HepG2 (cell line): Measurements from ENCODE around the gene SLC2A4. TPM values are rescaled to one million over a fixed set of nuclear protein-coding genes. Genes with fewer than 3 reads are reported as not detected.

Experiments
- AKAP8 ChIP-seq: sonication (generic); formaldehyde crosslinking; IDR thresholded peaks from 2 replicates; pipeline ENCODE4 v1.5.1; 2020; ENCODE audit warnings: mild to moderate bottlenecking, missing genetic modification reagents
- FOXK2 ChIP-seq: fragments of 450-650 bp; IDR thresholded peaks from 2 replicates; pipeline ENCODE4 v1.6.1; 2016
- JUN ChIP-seq: sonication (generic); formaldehyde crosslinking; IDR thresholded peaks from 2 replicates; pipeline ENCODE4 v1.4.0; 2020; ENCODE audit warnings: mild to moderate bottlenecking, missing genetic modification reagents
- JUNB ChIP-seq: sonication (generic); formaldehyde crosslinking; IDR thresholded peaks from 2 replicates; pipeline ENCODE4 v1.8.0; 2022; ENCODE audit warnings: missing genetic modification reagents, mild to moderate bottlenecking, borderline replicate concordance
- MAF1 ChIP-seq: sonication (generic); formaldehyde crosslinking; IDR thresholded peaks from 2 replicates; pipeline ENCODE4 v1.5.0; 2020; ENCODE audit warnings: missing genetic modification reagents, borderline replicate concordance
- POLR2A ChIP-seq, 2 experiments: IDR thresholded peaks; 2 replicates each; pipeline ENCODE4 v1.6.1; 2011; ENCODE audit warnings: low read depth in 2 of 2, low read length in 2 of 2, mild to moderate bottlenecking in 1 of 2, moderate library complexity in 1 of 2; ENCODE audit not compliant: insufficient read depth in 1 of 2
- REXO4 ChIP-seq: sonication (generic); formaldehyde crosslinking; IDR thresholded peaks from 2 replicates; pipeline ENCODE4 v1.8.0; 2022; ENCODE audit warnings: missing genetic modification reagents, mild to moderate bottlenecking, borderline replicate concordance
- SNRNP70 ChIP-seq: fragments of 200-400 bp; formaldehyde crosslinking; IDR thresholded peaks from 2 replicates; pipeline ENCODE4 v1.6.1; 2017; ENCODE audit warnings: mild to moderate bottlenecking, low read depth, low read length, moderate library complexity
- TAF15 ChIP-seq: fragments of 200-400 bp; formaldehyde crosslinking; IDR thresholded peaks from one replicate; pipeline ENCODE4 v1.6.1; 2018; ENCODE audit warnings: mild to moderate bottlenecking, low read depth, low read length; ENCODE audit not compliant: poor library complexity, severe bottlenecking
- TBP ChIP-seq: sonication (generic); formaldehyde crosslinking; IDR thresholded peaks from 2 replicates; pipeline ENCODE4 v1.5.0; 2020; ENCODE audit warnings: missing genetic modification reagents
- THRA ChIP-seq: sonication (generic); formaldehyde crosslinking; IDR thresholded peaks from 2 replicates; pipeline ENCODE4 v1.4.0; 2020; ENCODE audit warnings: missing genetic modification reagents, borderline replicate concordance
- TRIM24 ChIP-seq: sonication (generic); formaldehyde crosslinking; IDR thresholded peaks from 2 replicates; pipeline ENCODE4 v1.8.0; 2022; ENCODE audit warnings: mild to moderate bottlenecking, missing genetic modification reagents
- ZBTB10 ChIP-seq: sonication (generic); formaldehyde crosslinking; IDR thresholded peaks from 2 replicates; pipeline ENCODE4 v1.4.0; 2020; ENCODE audit warnings: missing genetic modification reagents, borderline replicate concordance
- ZBTB20 ChIP-seq: sonication (generic); formaldehyde crosslinking; IDR thresholded peaks from 2 replicates; pipeline ENCODE4 v1.8.1; 2023; ENCODE audit warnings: missing genetic modification reagents, low read depth, mild to moderate bottlenecking, borderline replicate concordance
- ZFYVE20 ChIP-seq: sonication (generic); formaldehyde crosslinking; IDR thresholded peaks from 2 replicates; pipeline ENCODE4 v1.8.0; 2023; ENCODE audit warnings: low read depth, mild to moderate bottlenecking, moderate library complexity, missing genetic modification reagents, borderline replicate concordance
- ZNF333 ChIP-seq: sonication (generic); formaldehyde crosslinking; IDR thresholded peaks from 2 replicates; pipeline ENCODE4 v1.4.0; 2020; ENCODE audit warnings: mild to moderate bottlenecking, missing genetic modification reagents, borderline replicate concordance
- ZNF431 ChIP-seq: sonication (generic); formaldehyde crosslinking; IDR thresholded peaks from 2 replicates; pipeline ENCODE4 v1.9.0; 2022; ENCODE audit warnings: missing genetic modification reagents, low read depth, mild to moderate bottlenecking, borderline replicate concordance
- ZNF460 ChIP-seq: sonication (generic); formaldehyde crosslinking; IDR thresholded peaks from 2 replicates; pipeline ENCODE4 v1.5.1; 2020; ENCODE audit warnings: missing genetic modification reagents, mild to moderate bottlenecking, borderline replicate concordance
- ZNF510 ChIP-seq: sonication (generic); formaldehyde crosslinking; IDR thresholded peaks from 2 replicates; pipeline ENCODE4 v1.4.0; 2020; ENCODE audit warnings: low read depth, mild to moderate bottlenecking, missing genetic modification reagents
- ZNF530 ChIP-seq: sonication (generic); formaldehyde crosslinking; IDR thresholded peaks from 2 replicates; pipeline ENCODE4 v1.5.0; 2020; ENCODE audit warnings: low read depth, mild to moderate bottlenecking, missing genetic modification reagents
- ZNF614 ChIP-seq: IDR thresholded peaks from 2 replicates; pipeline ENCODE4 v1.6.1; 2018; ENCODE audit warnings: missing biosample characterization, missing genetic modification reagents, inconsistent platforms, borderline replicate concordance
- ZNF773 ChIP-seq: sonication (generic); formaldehyde crosslinking; IDR thresholded peaks from 2 replicates; pipeline ENCODE4 v1.4.0; 2020; ENCODE audit warnings: missing genetic modification reagents, borderline replicate concordance
- ZNF775 ChIP-seq: sonication (generic); formaldehyde crosslinking; IDR thresholded peaks from 2 replicates; pipeline ENCODE4 v1.4.0; 2020; ENCODE audit warnings: missing genetic modification reagents, mild to moderate bottlenecking, moderate library complexity, borderline replicate concordance
- polyA plus RNA-seq, 8 experiments: library from polyadenylated mRNA; depleted of rRNA in 3 of 8; stranded (reverse) in 7 of 8; unstranded in 1 of 8; fragments of >200 nt; fragmentation: Illumina TruSeq in 4 of 8; extraction: Trizol in 4 of 8; gene quantifications; 2 replicates each; pipeline versions ENCODE4 v1.2.1 to v1.2.3, GENCODE V29; 2011 to 2016; ENCODE audit warnings: low read depth in 4 of 8, missing spikeins in 1 of 8, mixed read lengths in 1 of 8; ENCODE audit not compliant: insufficient read depth in 1 of 8
- total RNA-seq, 5 experiments: library from RNA; depleted of rRNA; stranded (reverse); fragments of >200 nt; fragmentation: Illumina TruSeq; extraction: Trizol; gene quantifications; 2 replicates each; pipeline ENCODE4 v1.2.3, GENCODE V29; 2016; ENCODE audit warnings: low read depth in 1 of 5
- TF ChIP-seq, protein P1 (sequence below): sonication (generic); formaldehyde crosslinking; IDR thresholded peaks from 2 replicates; pipeline ENCODE4 v1.4.0; 2020; ENCODE audit warnings: mild to moderate bottlenecking, missing genetic modification reagents, borderline replicate concordance

The SLC2A4 gene
- total and polyA plus RNA-seq, 2 of the 13 experiments (the other 11 are each of a cell fraction or from before 2014, with no cell fraction given), result 4.9 to 5.8 TPM

DNA sequence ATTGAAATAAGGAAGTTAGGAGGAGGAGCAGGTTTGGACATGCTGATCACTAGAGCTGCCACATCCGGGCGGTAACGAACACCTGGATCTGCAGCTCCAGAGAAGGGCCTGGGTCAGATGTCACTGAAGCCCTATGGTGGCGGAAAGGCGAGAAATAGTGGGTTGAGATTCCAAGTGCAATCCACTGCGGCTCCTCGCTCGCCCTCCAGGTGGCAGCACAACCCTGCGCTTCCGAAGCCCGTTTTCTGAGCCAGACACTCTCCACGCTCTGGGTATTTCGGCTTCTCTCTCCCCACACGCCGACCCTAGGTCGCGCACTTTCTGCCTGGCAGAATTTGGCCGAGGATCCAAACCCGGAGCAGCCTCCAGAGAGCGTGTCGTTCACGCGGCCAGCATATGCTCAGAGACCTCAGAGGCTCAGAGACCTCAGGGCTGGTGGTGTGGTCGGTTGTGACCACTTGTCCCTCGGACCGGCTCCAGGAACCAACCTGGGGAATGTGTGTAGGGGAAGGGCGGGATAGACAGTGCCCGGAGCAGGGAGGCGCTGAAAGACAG lies 922 bp upstream of the SLC2A4 start (continued):
- TF ChIP-seq TBP (CRISPR knock-in tag), result no peak
- no peak for TF ChIP-seq ZNF530 (CRISPR knock-in tag)
- no peak for TF ChIP-seq JUN
- 0 out of 2 replicates have a peak, but pooled peaks have one; percentile 43 for TF ChIP-seq ZBTB20
- no peak for TF ChIP-seq ZNF773
- no peak for TF ChIP-seq REXO4 (CRISPR knock-in tag)
- no peak for TF ChIP-seq FOXK2
- TF ChIP-seq ZNF431, result 0 out of 2 replicates have a peak, but pooled peaks have one; percentile 23
- TF ChIP-seq ZNF460, result no peak
- no peak for TF ChIP-seq ZNF775 (CRISPR knock-in tag)
- no peak for TF ChIP-seq ZNF333 (CRISPR knock-in tag)
- TF ChIP-seq AKAP8 (CRISPR knock-in tag), result no peak
- no peak for TF ChIP-seq ZBTB10 (CRISPR knock-in tag)
- no peak for TF ChIP-seq JUNB (CRISPR knock-in tag)
- peak; percentile 73; the same call in 1 of the 2 replicates for TF ChIP-seq ZNF614 (CRISPR knock-in tag)
- TF ChIP-seq, protein P1, sequence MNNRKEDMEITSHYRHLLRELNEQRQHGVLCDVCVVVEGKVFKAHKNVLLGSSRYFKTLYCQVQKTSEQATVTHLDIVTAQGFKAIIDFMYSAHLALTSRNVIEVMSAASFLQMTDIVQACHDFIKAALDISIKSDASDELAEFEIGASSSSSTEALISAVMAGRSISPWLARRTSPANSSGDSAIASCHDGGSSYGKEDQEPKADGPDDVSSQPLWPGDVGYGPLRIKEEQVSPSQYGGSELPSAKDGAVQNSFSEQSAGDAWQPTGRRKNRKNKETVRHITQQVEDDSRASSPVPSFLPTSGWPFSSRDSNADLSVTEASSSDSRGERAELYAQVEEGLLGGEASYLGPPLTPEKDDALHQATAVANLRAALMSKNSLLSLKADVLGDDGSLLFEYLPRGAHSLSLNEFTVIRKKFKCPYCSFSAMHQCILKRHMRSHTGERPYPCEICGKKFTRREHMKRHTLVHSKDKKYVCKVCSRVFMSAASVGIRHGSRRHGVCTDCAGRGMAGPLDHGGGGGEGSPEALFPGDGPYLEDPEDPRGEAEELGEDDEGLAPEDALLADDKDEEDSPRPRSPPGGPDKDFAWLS (CRISPR knock-in tag), result no peak
- no peak for TF ChIP-seq TAF15
- no peak for TF ChIP-seq MAF1 (CRISPR knock-in tag)
- TF ChIP-seq SNRNP70, result no peak
- TF ChIP-seq ZFYVE20, result no peak
- no peak for TF ChIP-seq POLR2A (IDR thresholded peaks at IDR 0.05; ENCODE audit: insufficient read depth in 1 of 2, low read depth in 2 of 2, low read length in 2 of 2)
- TF ChIP-seq THRA (CRISPR knock-in tag), result peak; percentile 48; the same call in 1 of the 2 replicates
- TF ChIP-seq ZNF510 (CRISPR knock-in tag), result no peak
- no peak for TF ChIP-seq TRIM24 (CRISPR knock-in tag)
